NCI-H1436 (cell line): ENCODE results near the gene GRIFIN.

Experiments
- DNase-seq: peaks from one replicate; lab custom pipeline; 2025; lab: John Stamatoyannopoulos, UW

Gene GRIFIN

DNA sequence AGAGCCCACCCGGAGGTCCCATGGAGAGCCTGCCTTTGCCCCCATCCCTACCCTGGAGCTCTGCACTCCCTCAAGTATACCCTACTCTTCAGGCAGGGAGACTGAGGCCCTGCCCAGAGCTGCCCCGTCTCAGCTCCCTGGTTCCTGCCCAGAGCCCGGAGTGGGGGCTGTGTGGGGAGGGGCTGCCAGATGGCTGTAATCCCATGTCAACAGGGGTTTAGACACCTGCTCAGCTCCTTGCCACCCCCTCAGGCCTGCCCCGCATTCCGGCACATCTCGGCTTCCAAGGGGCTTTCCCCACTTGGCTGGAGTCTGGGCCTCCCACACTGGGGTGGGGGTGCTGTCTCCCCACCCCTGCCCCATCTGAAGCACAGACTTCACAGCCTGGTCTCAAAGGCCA is 22.5 kb upstream of the GRIFIN start:
- no peak for DNase-seq

DNA sequence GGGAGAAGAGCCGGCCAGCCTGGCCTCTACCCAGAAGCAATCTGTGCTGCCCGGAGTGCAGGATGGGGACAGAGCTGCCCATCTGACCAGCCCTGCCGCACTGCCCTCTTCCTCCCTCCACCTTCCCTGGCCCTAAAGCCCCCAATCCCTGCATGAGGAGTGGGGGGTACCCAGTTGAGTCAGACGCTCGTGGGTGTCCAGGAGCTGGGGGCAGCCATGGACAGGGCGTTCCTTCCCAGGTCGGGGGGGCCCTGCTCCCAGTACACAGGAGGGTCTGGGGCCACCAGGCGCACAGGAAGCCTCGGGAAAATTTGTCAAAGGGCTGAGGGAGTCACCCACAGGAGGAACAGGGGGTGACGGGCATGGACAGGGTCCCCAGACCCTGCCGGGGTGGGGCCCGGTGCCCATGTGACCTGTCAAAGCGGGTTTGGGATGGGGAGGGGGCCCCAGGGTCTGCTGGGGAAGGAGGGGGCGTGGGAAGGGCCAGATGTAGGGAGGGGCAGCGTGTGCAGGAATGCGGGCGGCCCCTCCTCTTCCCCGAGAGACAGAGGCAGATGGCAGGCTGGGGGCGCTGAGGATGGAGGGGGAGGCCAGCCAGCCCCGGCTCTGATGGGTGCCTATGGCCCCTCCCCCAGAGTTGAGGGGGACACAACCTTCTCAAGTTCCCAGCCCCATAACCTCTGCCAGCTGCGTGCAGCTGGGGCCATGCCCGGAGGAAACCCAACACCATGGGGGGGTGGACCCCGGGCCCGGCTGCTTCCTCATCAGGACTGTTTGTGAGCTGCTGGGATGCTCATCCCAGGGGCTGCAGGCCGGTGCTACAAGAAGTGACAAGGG is 21.5 kb upstream of the GRIFIN start:
- no peak for DNase-seq

DNA sequence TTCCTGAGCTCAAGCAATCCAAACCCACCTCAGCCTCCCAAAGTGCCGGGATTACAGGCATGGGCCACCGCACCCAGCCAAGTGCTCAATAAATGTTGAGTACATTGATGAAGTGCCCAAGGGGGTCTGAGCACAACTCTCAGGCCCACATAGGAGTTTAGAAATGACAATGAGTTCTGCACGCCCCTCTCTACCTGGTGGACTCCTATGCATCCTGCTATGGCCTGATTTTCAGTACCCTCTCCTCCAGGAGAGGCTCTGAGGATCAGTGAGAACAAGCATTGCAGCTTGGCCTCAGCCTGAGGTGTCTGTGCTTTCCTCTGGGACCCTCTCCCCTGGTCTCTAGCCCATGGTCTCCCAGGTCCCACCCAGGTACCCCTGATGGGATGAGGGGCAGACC is 20.9 kb upstream of the GRIFIN start:
- no peak for DNase-seq

DNA sequence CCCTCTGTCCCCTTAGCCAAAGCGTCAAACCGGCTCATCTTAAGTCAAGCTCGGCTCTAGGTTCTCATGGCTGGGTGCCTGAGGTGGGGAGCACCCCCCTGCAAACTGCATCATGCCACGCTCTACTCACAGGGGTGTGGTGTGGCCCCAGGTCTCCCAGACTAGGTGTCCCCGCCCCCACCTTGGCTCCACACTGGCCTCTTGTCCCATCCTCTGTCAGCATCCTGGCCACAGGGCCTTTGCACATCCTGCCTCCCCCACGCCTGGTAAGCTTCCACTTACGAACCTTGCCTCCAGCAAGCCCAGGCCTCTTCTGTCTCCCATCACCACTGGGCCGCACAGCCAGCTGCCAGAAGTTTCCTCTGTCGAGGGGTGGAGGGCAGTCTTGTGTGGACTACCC is 20.2 kb upstream of the GRIFIN start:
- DNase-seq: no peak

DNA sequence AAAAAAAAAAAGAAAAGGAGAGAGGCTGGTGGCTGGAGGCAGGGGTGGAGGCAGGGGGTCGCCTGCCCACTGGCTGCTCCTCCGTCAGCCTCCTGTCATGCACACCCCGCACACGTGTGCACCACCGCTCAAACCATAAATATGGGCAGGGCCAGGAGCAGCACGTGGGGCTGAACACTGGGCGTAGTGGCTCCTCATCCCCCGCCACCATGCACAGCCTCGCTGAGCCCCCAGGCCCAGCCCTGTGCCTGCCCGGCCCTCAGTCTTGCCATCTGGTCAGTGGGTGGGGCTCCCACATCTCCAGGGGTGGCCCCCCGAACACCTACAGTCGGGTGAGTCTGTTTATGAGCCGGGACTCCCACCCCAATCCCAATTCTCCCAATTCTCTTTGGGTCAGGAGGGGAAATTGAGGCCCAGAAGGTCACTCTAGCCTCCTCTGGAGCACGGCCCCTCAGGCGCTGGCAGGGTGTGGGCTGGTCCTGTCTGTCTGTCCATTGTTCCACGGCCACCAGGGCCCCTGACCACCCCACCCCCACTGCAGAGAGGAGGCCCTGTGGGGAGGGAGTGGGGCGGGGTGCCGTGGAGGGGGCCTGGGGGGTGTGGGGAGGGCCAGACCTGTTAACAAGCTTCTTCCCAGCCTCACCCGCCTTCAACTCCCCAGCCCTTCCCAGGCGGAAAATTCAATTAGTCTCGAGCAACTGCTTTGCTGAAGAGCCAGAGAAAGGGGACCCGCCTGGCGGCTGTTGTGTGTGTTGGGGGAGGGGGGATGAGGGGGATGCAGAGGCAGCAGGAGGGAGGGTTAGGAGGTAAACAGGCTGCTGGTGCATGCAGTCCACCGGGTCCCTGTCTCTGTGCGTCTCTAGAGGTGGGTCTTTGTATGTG is 19.5 kb upstream of the GRIFIN start:
- DNase-seq: no peak

DNA sequence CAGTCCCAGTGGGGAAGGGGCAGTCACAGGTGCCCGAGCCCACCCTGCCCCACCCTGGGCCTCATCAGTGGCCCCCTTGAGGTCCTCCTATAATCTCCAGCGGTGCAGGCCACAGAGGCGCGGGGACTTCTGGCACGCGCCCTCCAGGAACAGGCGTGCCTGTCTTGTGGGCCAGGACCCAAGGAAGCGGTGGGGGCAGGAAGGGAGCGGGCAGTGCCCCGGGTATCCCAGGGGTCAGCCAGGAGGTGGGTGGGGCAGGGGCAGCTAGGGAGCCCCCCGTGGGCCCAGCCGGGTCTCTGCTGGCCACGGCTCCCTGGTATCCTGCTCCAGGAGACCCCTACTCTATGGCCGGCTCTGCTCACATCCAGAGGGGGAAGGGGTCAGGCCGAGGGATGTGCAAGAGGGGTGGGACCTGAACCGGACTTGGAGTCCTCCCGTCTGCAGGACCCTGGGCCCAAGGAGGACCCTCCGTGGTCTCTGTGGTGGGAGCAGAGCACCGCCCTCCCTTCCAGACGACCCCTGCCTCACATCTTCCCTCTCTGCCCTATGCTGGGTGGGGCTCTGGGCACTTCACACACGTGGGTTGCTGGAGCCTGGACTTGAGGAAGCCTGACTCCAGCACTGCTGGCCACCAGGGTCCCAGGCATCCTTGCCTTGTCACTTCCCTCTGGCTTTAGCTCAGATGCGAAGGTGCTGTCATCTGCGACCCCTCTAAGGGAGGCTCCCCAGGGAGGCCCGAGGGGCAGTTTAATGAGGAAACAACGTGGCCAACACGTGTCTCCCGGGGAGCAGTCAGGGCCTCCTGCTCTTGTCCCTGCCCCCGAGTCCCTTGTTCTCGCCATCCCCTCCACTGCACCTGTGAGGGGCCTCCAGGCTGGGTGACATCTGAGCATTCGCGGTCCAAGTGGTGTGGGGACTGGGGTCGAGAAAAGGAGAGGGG is 18.3 kb upstream of the GRIFIN start:
- no peak for DNase-seq

DNA sequence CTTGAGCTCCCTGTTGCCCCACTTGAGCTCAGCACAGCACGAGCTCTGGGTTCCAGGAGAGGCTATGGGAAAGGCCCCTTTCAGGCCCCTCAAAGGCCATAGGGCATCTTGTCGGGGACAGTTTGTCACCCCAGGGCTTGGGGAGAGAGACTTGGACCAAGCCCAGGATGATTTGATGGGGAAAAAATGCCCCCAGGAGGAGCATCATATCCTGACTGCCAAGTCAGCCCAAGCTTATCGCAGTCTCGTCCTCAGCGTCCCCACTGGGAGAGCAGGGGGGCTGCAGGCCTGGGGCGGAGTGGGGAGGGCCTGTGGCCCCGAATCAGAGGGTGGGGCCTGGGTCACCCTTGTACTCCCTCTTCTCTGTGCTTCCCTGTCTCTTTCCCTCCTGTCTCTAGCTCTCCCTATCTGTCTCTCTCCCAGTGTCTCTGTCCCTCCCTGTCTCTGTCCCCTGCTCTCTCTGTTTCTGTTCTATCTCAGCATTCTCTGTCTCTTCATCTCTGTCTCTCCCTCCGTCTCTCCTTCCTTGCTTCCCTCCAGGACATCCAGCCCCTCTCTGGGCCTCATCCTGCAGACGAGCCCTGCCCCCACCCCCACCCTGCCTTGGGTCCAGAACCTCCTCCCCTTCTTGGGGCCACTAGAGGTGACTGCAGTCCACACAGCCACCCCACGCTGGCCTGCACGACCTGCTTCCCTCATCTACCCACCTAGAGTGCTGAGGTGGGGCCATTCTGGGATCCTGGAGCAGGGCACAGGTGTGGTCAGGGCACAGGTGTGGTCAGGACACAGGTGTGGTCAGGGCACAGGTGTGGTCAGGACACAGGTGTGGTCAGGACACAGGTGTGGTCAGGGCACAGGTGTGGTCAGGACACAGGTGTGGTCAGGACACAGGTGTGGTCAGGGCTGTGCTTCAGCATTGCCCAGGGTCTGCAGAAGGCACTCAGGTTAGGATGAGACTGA is 17.3 kb upstream of the GRIFIN start:
- no peak for DNase-seq

DNA sequence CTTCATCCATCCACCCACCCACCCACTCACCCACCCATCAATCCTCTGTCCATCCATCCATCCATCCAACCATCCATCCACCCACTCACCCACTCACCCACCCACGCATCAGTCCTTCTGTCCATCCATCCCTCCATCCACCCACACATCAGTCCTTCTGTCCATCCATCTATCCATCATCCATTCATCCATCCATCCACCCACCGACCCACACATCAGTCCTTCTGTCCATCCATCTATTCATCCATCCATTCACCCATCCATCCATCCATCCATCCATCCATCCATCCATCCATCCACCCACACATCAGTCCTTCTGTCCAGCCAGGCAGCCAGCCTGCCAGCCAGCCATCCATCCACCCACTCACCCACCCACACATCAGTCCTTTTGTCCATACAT is 15.8 kb upstream of the GRIFIN start:
- no peak for DNase-seq

DNA sequence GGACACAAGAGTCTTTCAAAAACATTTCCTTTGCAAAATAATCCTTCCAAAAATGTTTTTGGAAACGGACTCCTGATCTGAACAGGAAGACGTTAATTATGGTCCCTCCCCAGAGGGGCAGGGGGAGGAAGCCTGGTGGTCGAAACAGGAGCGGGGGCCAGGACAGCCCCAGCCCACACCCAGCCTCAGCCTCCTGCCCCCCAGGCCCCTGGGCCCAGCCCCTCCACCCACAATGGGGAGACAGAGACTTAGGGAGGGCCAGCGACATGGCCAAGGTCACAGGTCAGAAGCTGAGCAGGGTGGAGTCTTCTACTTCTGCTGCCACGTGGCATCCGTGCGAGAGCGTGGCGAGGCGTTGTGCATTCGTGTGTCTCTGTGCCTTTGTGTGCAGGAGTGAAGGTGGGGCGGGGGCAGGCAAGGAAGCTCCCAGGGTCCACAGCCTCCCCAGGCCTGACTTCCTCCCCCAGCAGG is 14.0 kb upstream of the GRIFIN start:
- no peak for DNase-seq

DNA sequence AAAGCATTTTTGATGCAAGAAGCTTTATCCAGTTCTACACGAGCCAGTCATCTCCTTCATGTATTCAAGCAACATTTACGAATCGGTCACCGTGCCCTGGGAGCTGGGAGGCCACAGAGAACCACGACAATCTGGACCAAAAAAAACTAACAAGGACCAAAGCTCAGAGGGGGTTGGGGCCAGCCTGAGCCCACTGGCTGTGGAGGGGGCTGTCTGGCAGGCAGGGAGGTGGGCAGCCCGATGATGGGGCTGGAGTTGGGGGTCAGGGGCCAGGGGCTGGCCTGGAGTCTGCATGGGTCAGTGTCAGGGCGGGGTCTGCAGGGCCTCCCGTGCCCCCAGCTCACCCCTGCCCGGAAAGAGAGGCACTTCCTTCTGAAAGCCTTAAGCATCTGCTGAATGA is 12.5 kb upstream of the GRIFIN start:
- DNase-seq: no peak

DNA sequence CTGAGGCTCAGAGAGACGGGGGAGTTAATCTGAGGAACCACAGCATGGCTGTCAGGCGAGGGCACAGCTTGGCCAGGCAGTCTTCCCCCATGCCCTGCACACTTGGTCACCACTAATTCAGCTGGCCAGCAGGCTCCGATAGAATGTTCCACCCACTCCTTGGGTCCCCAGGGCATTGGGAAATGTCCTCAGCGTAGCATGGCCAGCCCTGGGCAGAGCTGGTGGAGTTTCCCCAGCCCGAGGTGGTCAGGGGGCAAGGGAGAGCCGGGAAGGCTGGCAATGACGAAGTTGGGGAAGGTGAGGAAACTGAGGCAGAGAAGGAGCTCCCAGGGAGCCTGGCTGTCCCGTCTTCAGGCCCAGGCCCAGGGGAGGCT is 12.1 kb upstream of the GRIFIN start:
- DNase-seq: no peak

DNA sequence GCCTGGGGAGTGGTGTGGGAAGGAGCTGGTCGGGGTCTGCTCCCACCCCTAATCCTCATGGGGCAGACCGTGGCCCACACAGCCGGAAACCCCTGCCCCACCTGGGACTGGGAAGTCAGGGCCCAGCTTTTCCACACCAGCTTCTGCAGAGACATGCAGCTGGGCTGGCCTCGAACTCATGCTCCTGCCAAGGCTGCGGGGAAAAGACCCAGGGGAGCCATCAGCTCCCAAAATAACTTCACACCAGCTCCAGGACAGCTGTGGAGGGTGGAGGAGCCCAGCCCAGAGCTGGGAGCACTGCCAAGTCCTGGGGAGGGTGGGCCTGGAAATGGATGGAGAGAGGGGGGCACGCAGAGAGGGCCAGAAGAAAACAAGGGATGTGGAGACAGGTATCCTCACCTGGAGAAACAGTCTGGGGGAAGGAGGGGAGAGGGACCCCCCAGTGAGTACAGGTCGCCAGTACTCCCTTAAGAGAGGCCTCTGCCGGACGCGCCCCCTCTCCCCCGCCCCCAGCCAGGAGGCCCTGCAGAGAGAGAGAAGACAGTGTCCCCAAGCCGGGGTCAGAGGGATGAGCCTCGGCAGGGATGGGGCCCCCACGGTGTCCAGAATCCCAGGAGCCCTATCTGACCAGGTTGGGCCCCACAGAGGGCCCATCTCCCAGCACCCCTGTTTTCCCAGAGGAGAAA is 11.5 kb upstream of the GRIFIN start:
- DNase-seq: no peak

DNA sequence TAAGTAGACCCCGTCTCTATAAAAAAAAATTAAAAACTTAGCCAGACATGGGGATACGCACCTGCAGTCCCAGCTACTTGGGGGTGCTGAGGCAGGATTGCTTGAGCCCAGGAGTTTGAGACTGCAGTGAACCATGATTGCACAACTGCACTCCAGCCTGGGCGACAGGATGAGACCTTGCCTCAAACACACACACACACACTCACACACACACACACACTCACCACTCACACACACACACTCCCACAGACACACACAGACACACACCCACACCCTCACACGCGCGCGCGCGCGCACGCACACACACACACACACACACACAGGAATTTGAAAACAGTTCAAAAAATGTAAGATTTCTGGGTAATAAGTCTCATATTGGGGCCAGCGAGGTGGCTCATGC is 8.7 kb upstream of the GRIFIN start:
- DNase-seq: no peak

DNA sequence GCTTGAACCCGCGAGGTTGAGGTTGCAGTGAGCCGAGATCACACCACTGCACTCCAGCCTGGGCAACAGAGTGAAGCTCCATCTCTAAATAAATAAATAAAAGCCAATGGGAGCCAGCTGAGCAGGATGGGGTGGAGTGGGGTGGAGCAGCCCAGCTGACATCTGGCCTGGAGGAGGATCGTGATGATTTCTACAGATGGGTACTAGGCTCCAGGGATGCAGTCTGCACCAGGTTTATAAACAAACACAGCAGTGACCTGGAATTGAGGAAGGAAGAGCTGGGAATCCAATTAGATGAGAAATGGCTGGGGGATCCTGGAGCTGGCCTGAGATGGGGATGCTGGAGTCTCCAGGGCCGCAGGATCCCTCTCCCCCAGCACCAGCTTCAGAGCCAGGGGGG is 7.3 kb upstream of the GRIFIN start:
- no peak for DNase-seq

DNA sequence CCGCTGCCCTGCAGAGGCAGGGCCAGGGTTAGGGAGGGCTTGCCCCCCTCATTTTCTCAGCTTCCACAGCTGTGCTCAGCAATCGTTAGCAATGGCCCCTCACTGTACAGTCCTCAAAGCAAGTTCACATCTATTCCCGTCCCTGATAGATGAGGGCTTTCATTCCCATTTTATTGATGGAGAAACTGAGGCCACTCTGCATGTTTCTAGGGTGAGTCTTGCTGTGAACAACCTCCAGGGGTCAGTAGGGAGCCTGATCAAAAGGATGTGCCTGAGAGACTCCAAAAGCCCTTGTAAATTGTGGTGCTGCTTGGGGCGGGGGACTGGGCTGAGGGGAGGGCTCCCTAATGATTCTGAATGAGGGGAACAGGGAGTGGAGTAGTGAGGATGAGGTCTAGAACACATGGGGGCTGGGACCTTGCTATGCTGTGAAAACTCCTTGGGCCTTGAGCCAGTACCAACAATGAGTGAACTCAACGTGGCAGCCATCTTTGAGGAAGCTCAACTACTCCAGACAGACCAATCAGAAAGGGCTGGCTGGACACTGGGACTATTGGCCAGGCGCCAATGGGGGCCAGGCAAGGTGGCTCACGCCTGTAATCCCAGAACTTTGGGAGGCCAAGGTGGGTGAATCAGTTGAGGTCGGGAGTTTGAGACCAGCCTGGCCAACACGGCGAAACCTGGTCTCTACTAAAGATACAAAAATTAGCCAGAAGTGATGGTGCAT is 6.7 kb upstream of the GRIFIN start:
- DNase-seq: no peak

DNA sequence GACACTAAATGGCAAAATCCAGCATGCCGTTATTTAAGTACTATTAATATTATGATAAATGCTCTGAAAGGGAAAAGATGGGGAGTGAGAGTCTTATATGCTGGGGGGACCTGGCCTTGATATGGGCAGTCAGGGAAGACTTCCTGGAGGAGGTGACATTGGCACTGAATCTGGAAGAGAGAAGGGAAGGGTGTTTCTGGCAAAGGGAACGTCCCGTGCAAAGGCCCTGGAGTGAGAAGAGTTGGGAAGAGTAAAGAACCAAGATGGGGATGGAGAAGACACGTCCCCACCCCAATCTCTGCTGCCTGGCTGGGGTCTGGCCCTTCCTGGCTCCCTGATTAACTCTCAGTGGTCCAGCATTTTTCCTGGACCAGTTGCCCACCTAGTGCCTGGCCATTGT is 5.0 kb upstream of the GRIFIN start:
- DNase-seq: no peak

DNA sequence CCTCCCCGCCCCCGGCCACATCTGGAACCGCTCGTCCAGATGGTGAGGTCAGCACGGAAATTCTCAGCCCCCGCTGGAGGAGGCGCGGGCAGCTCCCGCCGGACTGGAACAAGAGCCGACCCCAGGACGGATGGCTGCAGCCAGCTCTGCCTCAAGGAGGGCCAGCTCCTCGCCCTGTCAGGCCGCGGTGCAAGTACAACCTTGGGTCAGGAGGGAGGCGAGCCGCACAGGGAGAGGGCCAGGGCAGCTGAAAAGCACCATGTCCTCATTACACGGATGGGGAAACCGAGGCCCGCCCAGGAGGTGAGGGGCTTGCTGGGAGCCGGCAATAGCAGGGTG is 3.8 kb upstream of the GRIFIN start:
- DNase-seq: no peak

DNA sequence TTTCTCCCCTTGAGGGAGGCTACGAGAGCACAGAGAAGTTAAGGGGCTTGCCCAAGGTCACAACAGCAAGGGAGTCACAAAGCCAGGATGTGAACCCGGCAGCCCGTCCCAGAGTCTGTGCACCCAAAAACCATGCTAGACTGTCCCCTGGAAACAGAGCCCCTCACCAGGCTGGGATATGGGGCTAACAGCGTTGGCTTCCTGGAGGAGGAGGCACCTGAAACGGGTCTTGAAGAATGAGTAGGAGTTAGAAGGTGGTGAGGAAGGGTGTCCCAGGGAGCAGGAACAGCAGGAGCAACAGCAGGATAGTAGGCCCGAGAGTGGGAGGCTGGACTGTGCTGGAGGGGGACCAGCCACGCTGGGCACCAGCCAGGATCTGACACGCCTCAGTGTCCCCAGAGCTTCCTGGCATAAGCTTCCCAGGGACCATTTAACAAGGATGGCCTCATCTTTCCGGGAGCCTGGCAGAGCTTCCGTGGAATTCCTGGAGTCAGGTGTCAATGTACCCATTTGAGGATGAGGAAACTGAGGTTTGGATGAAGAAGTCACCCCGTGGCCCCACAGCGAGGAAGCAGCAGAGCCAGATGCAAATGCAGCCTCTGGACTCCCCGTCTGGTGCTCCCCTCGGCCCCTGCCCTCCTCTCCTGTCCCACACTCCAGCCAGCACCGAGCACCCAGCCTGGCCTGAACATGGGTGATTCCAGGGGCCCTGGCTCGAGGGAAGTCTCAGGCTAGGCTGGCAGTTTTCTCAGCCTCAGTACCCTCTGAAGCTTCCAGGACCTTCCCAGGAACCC is 3.3 kb upstream of the GRIFIN start:
- no peak for DNase-seq

DNA sequence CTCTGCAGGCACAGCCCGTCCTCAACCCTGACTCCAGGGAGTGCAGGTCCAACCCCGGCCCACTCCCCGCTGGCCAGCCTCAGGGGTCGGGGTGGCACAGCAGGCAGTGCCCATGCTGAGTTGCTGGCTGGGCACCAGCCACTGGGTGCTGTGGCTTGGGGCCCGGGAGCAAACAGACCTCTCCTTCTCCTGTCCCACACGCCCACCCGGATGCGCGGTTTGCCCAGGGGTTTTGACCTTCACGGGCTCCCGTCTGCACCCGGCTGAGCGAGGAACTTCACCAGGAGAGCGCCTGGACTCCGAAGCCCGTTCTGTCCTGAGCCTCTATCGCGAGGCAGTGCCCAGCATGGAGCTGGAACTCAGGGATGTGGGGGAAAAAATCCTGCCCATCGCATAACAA is 2.6 kb upstream of the GRIFIN start:
- no peak for DNase-seq
